HL-60 (cell line): ENCODE data around the gene FCN1.

ENCODE experiments used
- DNase-seq, 2 experiments: peaks; one replicate each; pipeline ENCODE4 v3.0.0-alpha.2; 2010 to 2020; ENCODE audit warnings: low read depth in 1 of 2, low spot score in 1 of 2
- H3K27ac ChIP-seq: fragments of 250-450 bp; sonication (Bioruptor Pico); replicated peaks from 2 replicates; pipeline ENCODE4 v1.5.1; 2020; ENCODE audit warnings: mild to moderate bottlenecking, moderate library complexity
- H3K27me3 ChIP-seq: fragments of 250-450 bp; sonication (Bioruptor Pico); 2 replicates; pipeline ENCODE4 v1.5.1; 2021; ENCODE audit warnings: mild to moderate bottlenecking, moderate library complexity; ENCODE audit not compliant: insufficient read depth, poor library complexity, severe bottlenecking
- H3K4me3 ChIP-seq: replicated peaks from 2 replicates; pipeline ENCODE4 v1.5.1; 2011; ENCODE audit warnings: mild to moderate bottlenecking, control low read depth, low read length; ENCODE audit not compliant: insufficient read depth
- GABPA ChIP-seq: IDR thresholded peaks from 2 replicates; pipeline ENCODE4 v1.6.1; 2012; ENCODE audit warnings: low read depth
- POLR2AphosphoS5 ChIP-seq: IDR thresholded peaks from 2 replicates; pipeline ENCODE4 v1.6.1; 2012; ENCODE audit warnings: low read depth
- SPI1 ChIP-seq: IDR thresholded peaks from 2 replicates; pipeline ENCODE4 v1.6.1; 2012; ENCODE audit warnings: low read depth, mild to moderate bottlenecking, borderline replicate concordance
- TF ChIP-seq, protein P1 (sequence below): IDR thresholded peaks from 2 replicates; pipeline ENCODE4 v1.6.1; 2012; ENCODE audit warnings: low read depth; ENCODE audit not compliant: insufficient replicate concordance
- TF ChIP-seq, protein P2 (sequence below): IDR thresholded peaks from one replicate; pipeline ENCODE4 v1.5.1; 2011; ENCODE audit warnings: low read length, control low read depth, inconsistent platforms; ENCODE audit not compliant: insufficient read depth

The FCN1 gene

DNA sequence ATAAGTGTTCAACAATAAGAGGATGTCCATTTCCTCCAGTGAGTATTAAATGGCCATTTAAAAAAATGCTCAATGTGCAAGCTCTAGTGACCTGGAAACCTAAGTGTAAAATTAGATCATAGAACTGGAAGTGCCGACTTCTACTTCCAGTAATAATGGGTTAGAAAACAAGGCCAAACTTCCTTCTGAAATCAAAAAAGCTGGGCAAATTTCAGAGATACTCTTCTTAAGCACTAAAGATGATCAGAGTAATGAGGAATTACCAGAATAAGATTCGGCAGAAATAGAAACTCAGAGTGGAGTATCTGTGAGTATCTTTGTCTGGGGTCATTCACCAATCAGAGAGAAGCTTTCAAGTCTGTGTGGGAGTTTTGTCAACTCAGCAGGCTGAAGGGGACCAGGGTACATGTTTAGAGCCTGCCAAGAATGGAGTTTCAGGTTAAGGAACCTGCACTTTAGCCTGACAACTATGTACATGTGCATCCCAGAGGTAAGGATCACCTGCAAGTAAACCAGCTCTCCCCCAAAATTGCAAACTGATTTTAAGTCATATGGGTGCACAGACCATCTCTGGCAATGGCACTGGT, 20.0 kb downstream of the FCN1 start:
- DNase-seq: no peak
- no peak overlapping the region for H3K4me3 ChIP-seq
- H3K27ac ChIP-seq: no peak overlapping the region
- no peaks in the 10 kb centered on the region for H3K27me3 ChIP-seq
- TF ChIP-seq SPI1: no peak
- no peak for TF ChIP-seq GABPA
- TF ChIP-seq POLR2AphosphoS5: no peak
- TF ChIP-seq, protein P1, sequence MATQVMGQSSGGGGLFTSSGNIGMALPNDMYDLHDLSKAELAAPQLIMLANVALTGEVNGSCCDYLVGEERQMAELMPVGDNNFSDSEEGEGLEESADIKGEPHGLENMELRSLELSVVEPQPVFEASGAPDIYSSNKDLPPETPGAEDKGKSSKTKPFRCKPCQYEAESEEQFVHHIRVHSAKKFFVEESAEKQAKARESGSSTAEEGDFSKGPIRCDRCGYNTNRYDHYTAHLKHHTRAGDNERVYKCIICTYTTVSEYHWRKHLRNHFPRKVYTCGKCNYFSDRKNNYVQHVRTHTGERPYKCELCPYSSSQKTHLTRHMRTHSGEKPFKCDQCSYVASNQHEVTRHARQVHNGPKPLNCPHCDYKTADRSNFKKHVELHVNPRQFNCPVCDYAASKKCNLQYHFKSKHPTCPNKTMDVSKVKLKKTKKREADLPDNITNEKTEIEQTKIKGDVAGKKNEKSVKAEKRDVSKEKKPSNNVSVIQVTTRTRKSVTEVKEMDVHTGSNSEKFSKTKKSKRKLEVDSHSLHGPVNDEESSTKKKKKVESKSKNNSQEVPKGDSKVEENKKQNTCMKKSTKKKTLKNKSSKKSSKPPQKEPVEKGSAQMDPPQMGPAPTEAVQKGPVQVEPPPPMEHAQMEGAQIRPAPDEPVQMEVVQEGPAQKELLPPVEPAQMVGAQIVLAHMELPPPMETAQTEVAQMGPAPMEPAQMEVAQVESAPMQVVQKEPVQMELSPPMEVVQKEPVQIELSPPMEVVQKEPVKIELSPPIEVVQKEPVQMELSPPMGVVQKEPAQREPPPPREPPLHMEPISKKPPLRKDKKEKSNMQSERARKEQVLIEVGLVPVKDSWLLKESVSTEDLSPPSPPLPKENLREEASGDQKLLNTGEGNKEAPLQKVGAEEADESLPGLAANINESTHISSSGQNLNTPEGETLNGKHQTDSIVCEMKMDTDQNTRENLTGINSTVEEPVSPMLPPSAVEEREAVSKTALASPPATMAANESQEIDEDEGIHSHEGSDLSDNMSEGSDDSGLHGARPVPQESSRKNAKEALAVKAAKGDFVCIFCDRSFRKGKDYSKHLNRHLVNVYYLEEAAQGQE: no peak
- TF ChIP-seq, protein P2, sequence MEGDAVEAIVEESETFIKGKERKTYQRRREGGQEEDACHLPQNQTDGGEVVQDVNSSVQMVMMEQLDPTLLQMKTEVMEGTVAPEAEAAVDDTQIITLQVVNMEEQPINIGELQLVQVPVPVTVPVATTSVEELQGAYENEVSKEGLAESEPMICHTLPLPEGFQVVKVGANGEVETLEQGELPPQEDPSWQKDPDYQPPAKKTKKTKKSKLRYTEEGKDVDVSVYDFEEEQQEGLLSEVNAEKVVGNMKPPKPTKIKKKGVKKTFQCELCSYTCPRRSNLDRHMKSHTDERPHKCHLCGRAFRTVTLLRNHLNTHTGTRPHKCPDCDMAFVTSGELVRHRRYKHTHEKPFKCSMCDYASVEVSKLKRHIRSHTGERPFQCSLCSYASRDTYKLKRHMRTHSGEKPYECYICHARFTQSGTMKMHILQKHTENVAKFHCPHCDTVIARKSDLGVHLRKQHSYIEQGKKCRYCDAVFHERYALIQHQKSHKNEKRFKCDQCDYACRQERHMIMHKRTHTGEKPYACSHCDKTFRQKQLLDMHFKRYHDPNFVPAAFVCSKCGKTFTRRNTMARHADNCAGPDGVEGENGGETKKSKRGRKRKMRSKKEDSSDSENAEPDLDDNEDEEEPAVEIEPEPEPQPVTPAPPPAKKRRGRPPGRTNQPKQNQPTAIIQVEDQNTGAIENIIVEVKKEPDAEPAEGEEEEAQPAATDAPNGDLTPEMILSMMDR: no peak

DNA sequence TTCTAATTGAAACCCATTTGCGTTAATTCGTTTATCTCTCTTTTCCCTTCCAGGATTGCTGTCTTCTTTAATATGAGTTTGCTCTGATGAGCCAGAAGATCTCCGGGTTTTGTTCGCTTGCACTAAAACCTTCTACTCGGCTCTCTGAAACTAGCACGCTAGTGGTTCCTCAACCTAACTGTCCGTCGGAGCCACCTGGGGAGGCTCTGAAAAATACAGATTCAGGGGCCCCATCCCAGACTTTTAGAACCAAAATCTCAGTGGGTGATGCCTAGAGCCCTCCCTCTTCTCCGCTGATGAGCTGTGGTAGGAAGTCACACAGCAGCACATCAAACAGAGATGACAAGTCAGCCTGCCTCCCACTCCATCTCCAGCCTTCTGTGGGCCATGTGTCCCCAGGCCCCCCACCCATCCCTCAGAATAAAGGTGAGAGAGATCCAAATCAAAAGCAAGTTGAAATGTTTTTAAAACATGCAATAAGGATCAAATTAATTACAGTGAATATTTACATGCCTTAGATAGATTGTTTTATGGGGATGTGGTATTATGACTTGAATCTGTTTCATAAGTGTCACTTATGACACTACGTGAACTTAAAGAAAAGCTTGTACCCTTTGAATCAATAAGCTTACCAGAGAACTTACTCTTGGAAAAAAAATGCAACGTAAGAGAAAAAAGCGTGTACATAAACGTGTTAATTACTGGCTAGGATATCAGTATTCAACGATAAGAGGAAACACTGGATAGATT, 20.7 kb downstream of the FCN1 start:
- Histone ChIP-seq H3K27me3 (no peaks in the 10 kb centered on the region), H3K4me3 (no peak overlapping the region), H3K27ac (no peak overlapping the region)
- TF ChIP-seq, protein P2: no peak
- no peak for TF ChIP-seq GABPA
- TF ChIP-seq POLR2AphosphoS5: no peak
- no peak for TF ChIP-seq SPI1
- TF ChIP-seq, protein P1: no peak
- no peak for DNase-seq

DNA sequence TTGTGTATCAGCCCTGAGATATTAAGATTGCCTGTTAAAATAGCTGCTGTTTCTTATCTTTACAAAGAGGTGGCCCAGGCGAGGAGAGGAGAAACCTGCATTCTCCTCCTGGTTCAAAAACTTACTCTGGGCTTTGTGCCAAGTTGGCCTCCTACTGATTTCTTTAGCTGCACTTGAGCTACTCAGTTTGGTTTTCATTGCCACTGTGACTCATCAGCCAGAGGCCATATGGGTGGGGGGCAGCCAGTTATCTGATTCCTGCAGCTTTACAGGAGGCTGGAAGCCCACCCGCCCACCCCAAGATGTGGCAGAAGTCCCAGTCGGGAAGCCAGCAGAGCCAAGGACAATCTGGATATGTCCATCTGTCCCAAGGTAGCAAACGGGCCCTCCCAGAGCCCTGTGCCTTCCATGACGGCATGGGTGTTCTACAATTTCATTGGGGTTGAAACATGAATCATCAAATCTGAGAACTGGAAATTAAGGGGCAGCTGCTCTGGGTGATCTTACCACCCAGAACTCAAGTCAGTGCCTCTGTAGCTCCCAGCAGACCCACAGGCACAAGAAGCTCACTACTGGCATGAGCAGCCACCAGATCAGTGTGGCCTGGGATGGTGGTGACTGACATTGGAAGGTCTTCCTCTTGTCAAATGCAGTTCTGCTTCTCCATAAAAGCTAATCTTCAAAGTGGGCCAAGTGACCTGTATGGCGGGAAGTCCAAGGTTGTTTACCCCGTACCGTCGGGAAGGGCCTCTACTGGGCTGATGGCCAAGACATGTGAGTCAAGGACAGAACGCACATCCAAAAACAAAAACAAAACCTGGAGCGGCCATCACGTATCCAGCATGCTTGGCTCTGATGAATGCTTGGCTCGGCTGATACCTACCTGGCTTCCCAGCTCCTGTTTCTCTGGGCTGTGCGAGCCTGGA, 21.5 kb downstream of the FCN1 start:
- no peak for DNase-seq
- no peaks in the 10 kb centered on the region for H3K27me3 ChIP-seq
- H3K4me3 ChIP-seq: no peak overlapping the region
- no peak overlapping the region for H3K27ac ChIP-seq
- no peak for TF ChIP-seq POLR2AphosphoS5
- TF ChIP-seq, protein P1: no peak
- TF ChIP-seq GABPA: no peak
- TF ChIP-seq SPI1: no peak
- TF ChIP-seq, protein P2: no peak
